ENCODE data around the gene ZDHHC20. TPM values are rescaled to one million over a fixed set of nuclear protein-coding genes. Genes with fewer than 3 reads are reported as not detected.

ZDHHC20 gene
- total and polyA plus RNA-seq, 2 of the 4 experiments (the other 2 are of a cell fraction): 16.1 to 72.4 TPM

DNA sequence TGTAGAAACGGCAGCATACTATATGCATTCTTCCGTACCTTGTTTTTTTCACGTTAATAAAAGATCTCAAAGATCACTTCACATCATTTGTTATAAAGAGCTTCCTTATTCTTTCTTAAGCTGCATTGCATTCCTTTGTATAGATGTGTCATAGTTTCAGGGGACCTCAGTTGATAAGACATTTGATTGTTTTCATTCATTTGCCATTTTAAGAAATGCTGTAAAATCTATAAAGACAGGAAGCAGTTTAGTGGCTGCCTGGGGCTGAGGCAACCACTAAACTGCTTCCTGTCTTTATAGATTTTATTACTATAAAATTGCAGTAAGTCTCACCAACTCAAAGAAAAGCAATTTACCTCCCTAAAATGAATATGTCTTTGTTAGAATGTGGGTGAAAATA lies 59.4 kb downstream of the ZDHHC20 start:
- Histone ChIP-seq H3K14ac (replicated peaks; ENCODE audit: low read depth, low read length) (no peak overlapping the region), H2AFZ (replicated peaks; ENCODE audit: low read length, poor library complexity) (no peak overlapping the region), H3K9ac (ENCODE audit: low read depth, low read length) (no peak overlapping the region), H3K4me2 (ENCODE audit: low read depth, low read length) (no peak overlapping the region), H4K5ac (ENCODE audit: low read depth, low read length) (no peak overlapping the region), H3K79me1 (ENCODE audit: low read depth in 1 of 2, low read length in 2 of 2) (peaks cover 0 to 6% of the 10 kb centered on the region in 2 experiments; a peak in 2 of 4 replicates), H2BK20ac (ENCODE audit: low read depth, low read length) (no peak overlapping the region), H3K4me3 (ENCODE audit: insufficient read depth, low read depth, low read length) (no peak overlapping the region), H3K4me1 (ENCODE audit: control insufficient read depth, insufficient read depth, low read length) (no peaks in the 10 kb centered on the region), H2AK9ac (replicated peaks; ENCODE audit: low read depth, low read length, poor library complexity) (no peak overlapping the region), H4K20me1 (ENCODE audit: insufficient read depth, low read length) (no peaks in the 10 kb centered on the region), H4K8ac (ENCODE audit: low read depth in 2 of 2, low read length in 2 of 2) (no peak overlapping the region), H3K36me3 (ENCODE audit: control insufficient read depth, insufficient read depth, low read length) (peaks cover 4% of the 10 kb centered on the region), H2BK5ac (ENCODE audit: low read depth, low read length, poor library complexity, severe bottlenecking) (peak overlapping the region; percentile 33), H2BK15ac (ENCODE audit: low read depth, low read length) (no peak overlapping the region), H4K91ac (ENCODE audit: insufficient read depth, low read depth, low read length) (no peak overlapping the region), H3K4ac (ENCODE audit: low read depth, low read length) (no peak overlapping the region), H3K9me1 (ENCODE audit: insufficient read depth, low read length) (no peaks in the 10 kb centered on the region; the same call in 1 of the 2 replicates), H3K27me3 (ENCODE audit: control insufficient read depth, insufficient read depth, low read length) (no peaks in the 10 kb centered on the region), H3K23ac (ENCODE audit: low read depth, low read length) (no peak overlapping the region), H2BK120ac (ENCODE audit: low read depth, low read length) (no peak overlapping the region), H3K18ac (ENCODE audit: low read depth, low read length) (no peak overlapping the region), H3K27ac (ENCODE audit: insufficient read depth, low read length) (no peak overlapping the region), H3K9me3 (ENCODE audit: control insufficient read depth, insufficient read depth, low read length) (no peaks in the 10 kb centered on the region), H2AK5ac (ENCODE audit: low read depth, low read length) (no peak overlapping the region), H3K56ac (ENCODE audit: extremely low read depth, insufficient read depth, low read length) (no peak overlapping the region)
- no TSS peak for BruUV-seq (replicated peaks)
- in situ Hi-C loops (cut with MboI; ENCODE audit: low sequenced_read_pairs): no loop called here
- ChIA-PET POLR2A (ENCODE audit: unreplicated experiment) (no interaction called here), CTCF (no interaction called here)
- DNase-seq (peak; percentile 18), ATAC-seq (ENCODE audit: low read depth) (peak; percentile 49)
- no peak for TF ChIP-seq MXI1 (IDR thresholded peaks at IDR 0.05; ENCODE audit: borderline replicate concordance, low read depth, low read length)
- no peak for TF ChIP-seq BHLHE40 (IDR thresholded peaks at IDR 0.05; ENCODE audit: low read depth, low read length)
- TF ChIP-seq, protein P1, sequence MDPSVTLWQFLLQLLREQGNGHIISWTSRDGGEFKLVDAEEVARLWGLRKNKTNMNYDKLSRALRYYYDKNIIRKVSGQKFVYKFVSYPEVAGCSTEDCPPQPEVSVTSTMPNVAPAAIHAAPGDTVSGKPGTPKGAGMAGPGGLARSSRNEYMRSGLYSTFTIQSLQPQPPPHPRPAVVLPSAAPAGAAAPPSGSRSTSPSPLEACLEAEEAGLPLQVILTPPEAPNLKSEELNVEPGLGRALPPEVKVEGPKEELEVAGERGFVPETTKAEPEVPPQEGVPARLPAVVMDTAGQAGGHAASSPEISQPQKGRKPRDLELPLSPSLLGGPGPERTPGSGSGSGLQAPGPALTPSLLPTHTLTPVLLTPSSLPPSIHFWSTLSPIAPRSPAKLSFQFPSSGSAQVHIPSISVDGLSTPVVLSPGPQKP (IDR thresholded peaks at IDR 0.05; ENCODE audit: borderline replicate concordance, low read depth, low read length): no peak
- no peak for TF ChIP-seq RFX5 (IDR thresholded peaks at IDR 0.05; ENCODE audit: low read depth, low read length)
- TF ChIP-seq, protein P2, sequence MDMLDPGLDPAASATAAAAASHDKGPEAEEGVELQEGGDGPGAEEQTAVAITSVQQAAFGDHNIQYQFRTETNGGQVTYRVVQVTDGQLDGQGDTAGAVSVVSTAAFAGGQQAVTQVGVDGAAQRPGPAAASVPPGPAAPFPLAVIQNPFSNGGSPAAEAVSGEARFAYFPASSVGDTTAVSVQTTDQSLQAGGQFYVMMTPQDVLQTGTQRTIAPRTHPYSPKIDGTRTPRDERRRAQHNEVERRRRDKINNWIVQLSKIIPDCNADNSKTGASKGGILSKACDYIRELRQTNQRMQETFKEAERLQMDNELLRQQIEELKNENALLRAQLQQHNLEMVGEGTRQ (IDR thresholded peaks at IDR 0.05; ENCODE audit: low read depth, low read length): no peak
- TF ChIP-seq RAD21 (IDR thresholded peaks at IDR 0.05; ENCODE audit: low read length): no peak
- TF ChIP-seq CHD1 (IDR thresholded peaks at IDR 0.05; ENCODE audit: low read depth, low read length): no peak
- TF ChIP-seq NFE2L2 (IDR thresholded peaks at IDR 0.05; ENCODE audit: low read depth, low read length): no peak
- no peak for TF ChIP-seq RCOR1 (IDR thresholded peaks at IDR 0.05; ENCODE audit: insufficient replicate concordance, low read length)
- TF ChIP-seq MAFK (IDR thresholded peaks at IDR 0.05; ENCODE audit: low read depth, low read length): no peak
- TF ChIP-seq MAZ (IDR thresholded peaks at IDR 0.05; ENCODE audit: borderline replicate concordance, low read depth, low read length): no peak
- TF ChIP-seq SMC3 (IDR thresholded peaks at IDR 0.05; ENCODE audit: low read depth, low read length): no peak
- TF ChIP-seq, protein P3, sequence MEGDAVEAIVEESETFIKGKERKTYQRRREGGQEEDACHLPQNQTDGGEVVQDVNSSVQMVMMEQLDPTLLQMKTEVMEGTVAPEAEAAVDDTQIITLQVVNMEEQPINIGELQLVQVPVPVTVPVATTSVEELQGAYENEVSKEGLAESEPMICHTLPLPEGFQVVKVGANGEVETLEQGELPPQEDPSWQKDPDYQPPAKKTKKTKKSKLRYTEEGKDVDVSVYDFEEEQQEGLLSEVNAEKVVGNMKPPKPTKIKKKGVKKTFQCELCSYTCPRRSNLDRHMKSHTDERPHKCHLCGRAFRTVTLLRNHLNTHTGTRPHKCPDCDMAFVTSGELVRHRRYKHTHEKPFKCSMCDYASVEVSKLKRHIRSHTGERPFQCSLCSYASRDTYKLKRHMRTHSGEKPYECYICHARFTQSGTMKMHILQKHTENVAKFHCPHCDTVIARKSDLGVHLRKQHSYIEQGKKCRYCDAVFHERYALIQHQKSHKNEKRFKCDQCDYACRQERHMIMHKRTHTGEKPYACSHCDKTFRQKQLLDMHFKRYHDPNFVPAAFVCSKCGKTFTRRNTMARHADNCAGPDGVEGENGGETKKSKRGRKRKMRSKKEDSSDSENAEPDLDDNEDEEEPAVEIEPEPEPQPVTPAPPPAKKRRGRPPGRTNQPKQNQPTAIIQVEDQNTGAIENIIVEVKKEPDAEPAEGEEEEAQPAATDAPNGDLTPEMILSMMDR (conservative IDR thresholded peaks at IDR 0.05; ENCODE audit: low read depth, low read length): no peak
- no peak for TF ChIP-seq CEBPB (IDR thresholded peaks at IDR 0.05; ENCODE audit: low read depth, low read length)
- dilution Hi-C loops (cut with HindIII; ENCODE audit: low sequenced_read_pairs, unreplicated experiment): no loop called here
- intact Hi-C loops (cut with micrococcal nuclease): loop anchor here (5.0 kb wide), 1 partner anchor 58 kb away; the partner anchor contains the start of gene ZDHHC20
- WGBS, 2 experiments (ENCODE audit: extremely low coverage in 2 of 2, insufficient read length in 1 of 2): no CpG with 5 or more reads among the region's 3 CpGs
